ENCODE results near the gene ARID3A.
A peak's percentile ranks its signal among the peaks of the same experiment; 100 is the strongest.

The ARID3A gene

GRCh38 chr19:934865-935479, 9.1 kb downstream of the ARID3A start:
- H3K27ac ChIP-seq (ENCODE audit: low read depth, low read length): peak overlapping the region; percentile 96; the same call in 1 of the 2 replicates

GRCh38 chr19:936175-936546, 10.3 kb downstream of the ARID3A start:
- Histone ChIP-seq H3K27me3 (ENCODE audit: control insufficient read depth, insufficient read depth, low read length) (no peaks in the 10 kb centered on the region), H3K9ac (ENCODE audit: low read length) (no peak overlapping the region), H3K9me3 (ENCODE audit: control insufficient read depth, insufficient read depth, low read depth, low read length) (no peaks in the 10 kb centered on the region), H3K4me1 (ENCODE audit: control insufficient read depth, insufficient read depth, low read length) (peaks cover 25% of the 10 kb centered on the region), H3K36me3 (ENCODE audit: control insufficient read depth, insufficient read depth, low read length) (peaks cover 59% of the 10 kb centered on the region), H3K27ac (ENCODE audit: low read depth, low read length) (no peak overlapping the region), H3K4me3 (ENCODE audit: low read depth, low read length) (no peak overlapping the region)

More at GRCh38 chr19:934865-935479, 9.1 kb downstream of the ARID3A start:
- Histone ChIP-seq H3K36me3 (ENCODE audit: control insufficient read depth, insufficient read depth, low read length) (peaks cover 60% of the 10 kb centered on the region), H3K9ac (ENCODE audit: low read length) (no peak overlapping the region), H3K4me1 (ENCODE audit: control insufficient read depth, insufficient read depth, low read length) (peaks cover 25% of the 10 kb centered on the region), H3K9me3 (ENCODE audit: control insufficient read depth, insufficient read depth, low read depth, low read length) (no peaks in the 10 kb centered on the region), H3K27me3 (ENCODE audit: control insufficient read depth, insufficient read depth, low read length) (no peaks in the 10 kb centered on the region), H3K4me3 (ENCODE audit: low read depth, low read length) (no peak overlapping the region)

GRCh38 chr19:937259-937694, 11.4 kb downstream of the ARID3A start:
- Histone ChIP-seq H3K9me3 (ENCODE audit: control insufficient read depth, insufficient read depth, low read depth, low read length) (no peaks in the 10 kb centered on the region), H3K4me3 (ENCODE audit: low read depth, low read length) (no peak overlapping the region), H3K4me1 (ENCODE audit: control insufficient read depth, insufficient read depth, low read length) (peaks cover 23% of the 10 kb centered on the region), H3K27me3 (ENCODE audit: control insufficient read depth, insufficient read depth, low read length) (no peaks in the 10 kb centered on the region), H3K27ac (ENCODE audit: low read depth, low read length) (no peak overlapping the region), H3K9ac (ENCODE audit: low read length) (no peak overlapping the region), H3K36me3 (ENCODE audit: control insufficient read depth, insufficient read depth, low read length) (peaks cover 60% of the 10 kb centered on the region)

- no peaks in the 10 kb centered on the region for H3K9me3 ChIP-seq (ENCODE audit: control insufficient read depth, insufficient read depth, low read depth, low read length)
- no peak overlapping the region for H3K9ac ChIP-seq (ENCODE audit: low read length)
- no peaks in the 10 kb centered on the region for H3K27me3 ChIP-seq (ENCODE audit: control insufficient read depth, insufficient read depth, low read length)
- peaks cover 61% of the 10 kb centered on the region for H3K36me3 ChIP-seq (ENCODE audit: control insufficient read depth, insufficient read depth, low read length)
- H3K27ac ChIP-seq (ENCODE audit: low read depth, low read length): no peak overlapping the region
- H3K4me3 ChIP-seq (ENCODE audit: low read depth, low read length): no peak overlapping the region
- peaks cover 12% of the 10 kb centered on the region; the same call in 1 of the 2 replicates for H3K4me1 ChIP-seq (ENCODE audit: control insufficient read depth, insufficient read depth, low read length)
Measured at GRCh38 chr19:938233-938923, 12.5 kb downstream of the ARID3A start.

GRCh38 chr19:939439-939838, 13.6 kb downstream of the ARID3A start:
- Histone ChIP-seq H3K9ac (ENCODE audit: low read length) (peak overlapping the region; percentile 33), H3K4me1 (ENCODE audit: control insufficient read depth, insufficient read depth, low read length) (peaks cover 3% of the 10 kb centered on the region; the same call in 1 of the 2 replicates), H3K36me3 (ENCODE audit: control insufficient read depth, insufficient read depth, low read length) (peaks cover 65% of the 10 kb centered on the region)

GRCh38 chr19:939922-940321, 14.1 kb downstream of the ARID3A start:
- H3K27me3 ChIP-seq (ENCODE audit: control insufficient read depth, insufficient read depth, low read length): no peaks in the 10 kb centered on the region
- peak overlapping the region; percentile 33 for H3K9ac ChIP-seq (ENCODE audit: low read length)
- H3K36me3 ChIP-seq (ENCODE audit: control insufficient read depth, insufficient read depth, low read length): peaks cover 64% of the 10 kb centered on the region
- no peaks in the 10 kb centered on the region for H3K9me3 ChIP-seq (ENCODE audit: control insufficient read depth, insufficient read depth, low read depth, low read length)
- no peak overlapping the region for H3K27ac ChIP-seq (ENCODE audit: low read depth, low read length)
- no peak overlapping the region for H3K4me3 ChIP-seq (ENCODE audit: low read depth, low read length)
- H3K4me1 ChIP-seq (ENCODE audit: control insufficient read depth, insufficient read depth, low read length): no peaks in the 10 kb centered on the region

More at GRCh38 chr19:939439-939838, 13.6 kb downstream of the ARID3A start:
- Histone ChIP-seq H3K4me3 (ENCODE audit: low read depth, low read length) (no peak overlapping the region), H3K27me3 (ENCODE audit: control insufficient read depth, insufficient read depth, low read length) (no peaks in the 10 kb centered on the region), H3K27ac (ENCODE audit: low read depth, low read length) (no peak overlapping the region), H3K9me3 (ENCODE audit: control insufficient read depth, insufficient read depth, low read depth, low read length) (no peaks in the 10 kb centered on the region)

GRCh38 chr19:940591-941291, 14.9 kb downstream of the ARID3A start:
- H3K27me3 ChIP-seq (ENCODE audit: control insufficient read depth, insufficient read depth, low read length): no peaks in the 10 kb centered on the region
- no peaks in the 10 kb centered on the region for H3K4me1 ChIP-seq (ENCODE audit: control insufficient read depth, insufficient read depth, low read length)
- H3K4me3 ChIP-seq (ENCODE audit: low read depth, low read length): no peak overlapping the region
- no peak overlapping the region for H3K27ac ChIP-seq (ENCODE audit: low read depth, low read length)
- H3K9me3 ChIP-seq (ENCODE audit: control insufficient read depth, insufficient read depth, low read depth, low read length): no peaks in the 10 kb centered on the region
- H3K36me3 ChIP-seq (ENCODE audit: control insufficient read depth, insufficient read depth, low read length): peaks cover 58% of the 10 kb centered on the region
- no peak overlapping the region for H3K9ac ChIP-seq (ENCODE audit: low read length)

GRCh38 chr19:941292-942132, 15.7 kb downstream of the ARID3A start:
- H3K9ac ChIP-seq (ENCODE audit: low read length): no peak overlapping the region
- H3K27ac ChIP-seq (ENCODE audit: low read depth, low read length): no peak overlapping the region
- H3K27me3 ChIP-seq (ENCODE audit: control insufficient read depth, insufficient read depth, low read length): no peaks in the 10 kb centered on the region
- H3K9me3 ChIP-seq (ENCODE audit: control insufficient read depth, insufficient read depth, low read depth, low read length): no peaks in the 10 kb centered on the region
- no peaks in the 10 kb centered on the region for H3K4me1 ChIP-seq (ENCODE audit: control insufficient read depth, insufficient read depth, low read length)
- H3K4me3 ChIP-seq (ENCODE audit: low read depth, low read length): no peak overlapping the region
- peaks cover 53% of the 10 kb centered on the region for H3K36me3 ChIP-seq (ENCODE audit: control insufficient read depth, insufficient read depth, low read length)

- H3K27ac ChIP-seq (ENCODE audit: low read depth, low read length): no peak overlapping the region
- H3K9ac ChIP-seq (ENCODE audit: low read length): no peak overlapping the region
- H3K4me3 ChIP-seq (ENCODE audit: low read depth, low read length): no peak overlapping the region
- no peaks in the 10 kb centered on the region for H3K4me1 ChIP-seq (ENCODE audit: control insufficient read depth, insufficient read depth, low read length)
- H3K36me3 ChIP-seq (ENCODE audit: control insufficient read depth, insufficient read depth, low read length): peaks cover 54% of the 10 kb centered on the region
- no peaks in the 10 kb centered on the region for H3K9me3 ChIP-seq (ENCODE audit: control insufficient read depth, insufficient read depth, low read depth, low read length)
- no peaks in the 10 kb centered on the region for H3K27me3 ChIP-seq (ENCODE audit: control insufficient read depth, insufficient read depth, low read length)
Measured at GRCh38 chr19:942133-942645, 16.4 kb downstream of the ARID3A start.

- no peaks in the 10 kb centered on the region for H3K9me3 ChIP-seq (ENCODE audit: control insufficient read depth, insufficient read depth, low read depth, low read length)
- H3K4me1 ChIP-seq (ENCODE audit: control insufficient read depth, insufficient read depth, low read length): no peaks in the 10 kb centered on the region
- no peak overlapping the region for H3K9ac ChIP-seq (ENCODE audit: low read length)
- no peaks in the 10 kb centered on the region for H3K27me3 ChIP-seq (ENCODE audit: control insufficient read depth, insufficient read depth, low read length)
- H3K27ac ChIP-seq (ENCODE audit: low read depth, low read length): no peak overlapping the region
- H3K36me3 ChIP-seq (ENCODE audit: control insufficient read depth, insufficient read depth, low read length): peaks cover 53% of the 10 kb centered on the region
- H3K4me3 ChIP-seq (ENCODE audit: low read depth, low read length): no peak overlapping the region
Measured at GRCh38 chr19:943551-944170, 17.8 kb downstream of the ARID3A start.
